Thyroid gland (tissue), 4 donors: ENCODE measurements around the gene KRTAP10-1. TPM values are rescaled to one million over a fixed set of nuclear protein-coding genes. Genes with fewer than 3 reads are reported as not detected.

Experiments
- DNase-seq, 2 donors: peaks; one replicate each; pipeline ENCODE4 v3.0.0-alpha.2; 2019
- H3K27ac ChIP-seq, 3 donors: fragments of 200-600 bp; sonication (generic); 1 replicate in 2 of 3; 2 replicates in 1 of 3; pipeline ENCODE4 v1.5.1; 2016 to 2019; ENCODE audit warnings: mild to moderate bottlenecking in 1 of 3, moderate library complexity in 1 of 3
- H3K27me3 ChIP-seq: fragments of 200-600 bp; sonication (generic); one replicate; pipeline ENCODE4 v1.5.1; 2019
- H3K36me3 ChIP-seq, 2 donors: fragments of 200-600 bp; sonication (generic); one replicate each; pipeline ENCODE4 v1.5.1; 2016 to 2019
- H3K4me1 ChIP-seq, 2 donors: fragments of 200-600 bp; sonication (generic); one replicate each; pipeline ENCODE4 v1.5.1; 2017 to 2019
- H3K4me3 ChIP-seq, 3 donors: fragments of 200-600 bp; sonication (generic); replicated peaks in 1 of 3; 1 replicate in 2 of 3; 2 replicates in 1 of 3; pipeline ENCODE4 v1.5.1; 2016; ENCODE audit warnings: mild to moderate bottlenecking in 1 of 3
- H3K9me3 ChIP-seq: fragments of 200-600 bp; sonication (generic); one replicate; pipeline ENCODE4 v1.5.1; 2017
- POLR2A ChIP-seq, 2 donors: fragments of 450-650 bp; IDR thresholded peaks; one replicate each; pipeline ENCODE4 v1.6.1; 2017; ENCODE audit warnings: antibody characterized with exemption in 2 of 2, mild to moderate bottlenecking in 2 of 2, moderate library complexity in 1 of 2
- WGBS, 2 donors: methylation state at CpG; one replicate each; pipeline ENCODE4 v1.1.5; 2017; 5-methylcytosine and 5-hydroxymethylcytosine counted together
- intact Hi-C: fragments of 100-400 bp; cut with DNase I; formaldehyde crosslinking; loops from one replicate; pipeline ENCODE4 v1.15.1; 2023
- total RNA-seq, 4 donors: library from RNA; depleted of rRNA; stranded (reverse); fragments of >200 nt; gene quantifications; one replicate each; pipeline ENCODE4 v1.2.3, GENCODE V29; 2016
- TF ChIP-seq, protein P1 (sequence below), 6 experiments: fragments of 200-600 bp in 3 of 6; fragments of 450-650 bp in 3 of 6; sonication (generic) in 3 of 6; IDR thresholded peaks; one replicate each; pipeline ENCODE4 v1.5.1; 2016 to 2019; ENCODE audit warnings: antibody characterized with exemption in 6 of 6, mild to moderate bottlenecking in 2 of 6, inconsistent platforms in 1 of 6, moderate library complexity in 1 of 6

Gene KRTAP10-1
- total RNA-seq, 4 donors from 2014 or later, result not detected

DNA sequence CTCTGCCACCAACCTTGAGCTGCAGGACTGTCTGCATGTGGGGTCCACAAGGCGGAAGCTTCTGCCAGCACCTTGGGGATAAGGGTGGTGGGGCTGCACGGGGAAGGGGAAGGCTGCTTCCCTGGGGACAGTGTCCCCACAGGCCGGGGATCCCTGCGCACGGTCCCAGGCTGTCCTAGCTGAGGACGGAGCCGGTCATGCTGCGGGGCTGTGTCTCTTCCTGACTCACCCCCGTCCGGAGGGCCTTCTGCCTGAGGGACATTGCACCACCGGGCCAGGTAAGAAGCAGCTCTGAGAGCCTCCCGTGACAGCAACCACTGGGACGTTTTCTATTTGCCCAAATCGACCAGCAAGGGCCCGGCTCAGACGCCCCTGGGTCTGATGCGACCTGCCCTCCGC lies 29.9 kb downstream of the KRTAP10-1 start:
- Histone ChIP-seq H3K27ac (no peak overlapping the region), H3K4me1 (peaks cover 12 to 13% of the 10 kb centered on the region in 2 donors), H3K36me3 (no peaks in the 10 kb centered on the region), H3K4me3 (no peak overlapping the region), H3K9me3 (no peaks in the 10 kb centered on the region), H3K27me3 (no peaks in the 10 kb centered on the region)
- 38 to 93% methylated on average over 4 to 12 of the region's 18 CpGs for WGBS, 2 donors
- intact Hi-C loops, result loop anchor here (5.0 kb wide), 1 partner anchor 282 kb away; no protein-coding TSS in a partner anchor
- DNase-seq, result no peak
- no peak for TF ChIP-seq POLR2A (IDR thresholded peaks at IDR 0.05)
- TF ChIP-seq, protein P1, sequence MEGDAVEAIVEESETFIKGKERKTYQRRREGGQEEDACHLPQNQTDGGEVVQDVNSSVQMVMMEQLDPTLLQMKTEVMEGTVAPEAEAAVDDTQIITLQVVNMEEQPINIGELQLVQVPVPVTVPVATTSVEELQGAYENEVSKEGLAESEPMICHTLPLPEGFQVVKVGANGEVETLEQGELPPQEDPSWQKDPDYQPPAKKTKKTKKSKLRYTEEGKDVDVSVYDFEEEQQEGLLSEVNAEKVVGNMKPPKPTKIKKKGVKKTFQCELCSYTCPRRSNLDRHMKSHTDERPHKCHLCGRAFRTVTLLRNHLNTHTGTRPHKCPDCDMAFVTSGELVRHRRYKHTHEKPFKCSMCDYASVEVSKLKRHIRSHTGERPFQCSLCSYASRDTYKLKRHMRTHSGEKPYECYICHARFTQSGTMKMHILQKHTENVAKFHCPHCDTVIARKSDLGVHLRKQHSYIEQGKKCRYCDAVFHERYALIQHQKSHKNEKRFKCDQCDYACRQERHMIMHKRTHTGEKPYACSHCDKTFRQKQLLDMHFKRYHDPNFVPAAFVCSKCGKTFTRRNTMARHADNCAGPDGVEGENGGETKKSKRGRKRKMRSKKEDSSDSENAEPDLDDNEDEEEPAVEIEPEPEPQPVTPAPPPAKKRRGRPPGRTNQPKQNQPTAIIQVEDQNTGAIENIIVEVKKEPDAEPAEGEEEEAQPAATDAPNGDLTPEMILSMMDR (IDR thresholded peaks at IDR 0.05), result no peak

GRCh38 chr21:44509539-44509938 lies 30.5 kb downstream of the KRTAP10-1 start:
- Histone ChIP-seq H3K9me3 (no peaks in the 10 kb centered on the region), H3K27me3 (no peaks in the 10 kb centered on the region), H3K4me1 (peaks cover 12 to 13% of the 10 kb centered on the region in 2 donors), H3K4me3 (no peak overlapping the region), H3K27ac (no peak overlapping the region), H3K36me3 (no peaks in the 10 kb centered on the region)
- peak; percentile 93 to 96 for DNase-seq
- no peak for TF ChIP-seq POLR2A (IDR thresholded peaks at IDR 0.05)
- TF ChIP-seq, protein P1 (IDR thresholded peaks at IDR 0.05), result peak; percentile 20 to 82 (median 70)
- intact Hi-C loops, result no loop called here
- WGBS, 2 donors, result 59 to 65% methylated on average over 11 to 12 of the region's 12 CpGs

GRCh38 chr21:44508711-44509445 lies 31.1 kb downstream of the KRTAP10-1 start:
- Histone ChIP-seq H3K4me3 (no peak overlapping the region), H3K9me3 (no peaks in the 10 kb centered on the region), H3K4me1 (peaks cover 12 to 13% of the 10 kb centered on the region in 2 donors), H3K36me3 (no peaks in the 10 kb centered on the region), H3K27me3 (no peaks in the 10 kb centered on the region), H3K27ac (no peak overlapping the region)
- intact Hi-C loops, result no loop called here
- DNase-seq, result no peak
- WGBS, 2 donors, result 83 to 88% methylated on average over 29 to 30 of the region's 30 CpGs
- TF ChIP-seq, protein P1 (IDR thresholded peaks at IDR 0.05), result no peak
- no peak for TF ChIP-seq POLR2A (IDR thresholded peaks at IDR 0.05)

- Histone ChIP-seq H3K4me1 (peaks cover 12 to 13% of the 10 kb centered on the region in 2 donors), H3K9me3 (no peaks in the 10 kb centered on the region), H3K4me3 (no peak overlapping the region), H3K36me3 (no peaks in the 10 kb centered on the region), H3K27me3 (no peaks in the 10 kb centered on the region), H3K27ac (no peak overlapping the region)
- DNase-seq, result no peak
- intact Hi-C loops, result no loop called here
- TF ChIP-seq POLR2A (IDR thresholded peaks at IDR 0.05), result no peak
- TF ChIP-seq, protein P1 (IDR thresholded peaks at IDR 0.05), result no peak
- 82 to 90% methylated on average over 9 of the region's 9 CpGs for WGBS, 2 donors
Measured at GRCh38 chr21:44508426-44508710, 31.6 kb downstream of the KRTAP10-1 start.

- no peak overlapping the region for H3K27ac ChIP-seq
- no peak overlapping the region for H3K4me3 ChIP-seq
- TF ChIP-seq, protein P1 (IDR thresholded peaks at IDR 0.05), result no peak
- no peak for TF ChIP-seq POLR2A (IDR thresholded peaks at IDR 0.05)
- H3K27me3 ChIP-seq, result no peaks in the 10 kb centered on the region
- H3K4me1 ChIP-seq, result peaks cover 12 to 13% of the 10 kb centered on the region in 2 donors
- no peaks in the 10 kb centered on the region for H3K9me3 ChIP-seq
- WGBS, 2 donors, result 92% methylated on average over 26 of the region's 26 CpGs
- no peak for DNase-seq
- no peaks in the 10 kb centered on the region for H3K36me3 ChIP-seq
- intact Hi-C loops, result no loop called here
Measured at GRCh38 chr21:44507673-44508425, 32.1 kb downstream of the KRTAP10-1 start.
